DOHH2 (cell line): Measurements from ENCODE around the gene SCNN1A.

Experiments used
- EZH2phosphoT487 ChIP-seq: fragments of 200-600 bp; sonication (generic); IDR thresholded peaks from 2 replicates; pipeline ENCODE4 v1.6.1; 2017; ENCODE audit warnings: borderline replicate concordance, mild to moderate bottlenecking, antibody characterized with exemption, low read length, moderate library complexity, mixed read lengths
- TF ChIP-seq, protein P1 (sequence below): fragments of 200-600 bp; sonication (generic); IDR thresholded peaks from one replicate; pipeline ENCODE4 v1.5.1; 2014; ENCODE audit warnings: antibody characterized with exemption, mild to moderate bottlenecking, low read depth, low read length; ENCODE audit not compliant: poor library complexity, severe bottlenecking

DNA sequence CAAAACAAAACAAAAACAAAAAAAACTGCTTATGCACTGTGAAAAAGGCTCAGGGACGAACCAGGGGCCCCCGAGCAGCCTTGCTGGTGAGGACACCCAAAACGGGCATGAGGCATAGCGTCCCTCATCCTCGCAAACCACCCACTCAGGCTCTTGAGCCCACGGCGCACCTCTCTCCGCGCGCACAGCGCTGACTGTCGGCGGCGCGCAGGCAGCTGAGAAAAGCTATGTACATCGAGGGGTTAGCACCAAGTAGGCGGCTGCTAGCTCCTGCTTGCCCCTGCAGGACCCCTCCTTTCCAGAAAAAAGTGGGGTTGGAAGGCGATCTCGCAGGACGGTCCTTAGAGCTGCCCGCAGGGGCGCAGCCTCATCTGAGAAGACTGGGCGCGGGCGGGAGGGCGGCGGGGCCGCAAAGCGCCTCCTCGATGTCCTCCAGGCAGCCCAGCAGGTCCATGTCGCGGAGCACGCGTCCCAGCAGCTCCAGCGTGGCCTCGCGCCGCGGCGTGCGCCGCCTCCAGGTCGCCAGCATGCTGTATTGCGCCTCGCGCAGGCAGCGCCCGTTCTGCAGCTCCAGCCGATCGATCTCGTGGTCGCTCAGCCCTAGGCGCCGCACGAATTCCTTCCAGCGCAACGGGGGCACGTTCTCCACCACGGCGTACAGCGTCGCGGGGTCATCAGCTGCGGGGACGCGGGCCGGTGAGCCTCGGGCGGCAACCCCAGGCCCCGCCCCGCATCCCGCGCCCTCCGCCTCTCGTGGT is 46.2 kb downstream of the SCNN1A start:
- no peak for TF ChIP-seq EZH2phosphoT487
- TF ChIP-seq, protein P1, sequence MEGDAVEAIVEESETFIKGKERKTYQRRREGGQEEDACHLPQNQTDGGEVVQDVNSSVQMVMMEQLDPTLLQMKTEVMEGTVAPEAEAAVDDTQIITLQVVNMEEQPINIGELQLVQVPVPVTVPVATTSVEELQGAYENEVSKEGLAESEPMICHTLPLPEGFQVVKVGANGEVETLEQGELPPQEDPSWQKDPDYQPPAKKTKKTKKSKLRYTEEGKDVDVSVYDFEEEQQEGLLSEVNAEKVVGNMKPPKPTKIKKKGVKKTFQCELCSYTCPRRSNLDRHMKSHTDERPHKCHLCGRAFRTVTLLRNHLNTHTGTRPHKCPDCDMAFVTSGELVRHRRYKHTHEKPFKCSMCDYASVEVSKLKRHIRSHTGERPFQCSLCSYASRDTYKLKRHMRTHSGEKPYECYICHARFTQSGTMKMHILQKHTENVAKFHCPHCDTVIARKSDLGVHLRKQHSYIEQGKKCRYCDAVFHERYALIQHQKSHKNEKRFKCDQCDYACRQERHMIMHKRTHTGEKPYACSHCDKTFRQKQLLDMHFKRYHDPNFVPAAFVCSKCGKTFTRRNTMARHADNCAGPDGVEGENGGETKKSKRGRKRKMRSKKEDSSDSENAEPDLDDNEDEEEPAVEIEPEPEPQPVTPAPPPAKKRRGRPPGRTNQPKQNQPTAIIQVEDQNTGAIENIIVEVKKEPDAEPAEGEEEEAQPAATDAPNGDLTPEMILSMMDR: no peak
